Neural progenitor cell (in vitro differentiated cells): ENCODE results near the gene MDM2.

Experiments
- CTCF ChIP-seq: fragments of 200-600 bp; sonication (generic); IDR thresholded peaks from 2 replicates; pipeline ENCODE4 v1.5.1; 2017; ENCODE audit warnings: antibody characterized with exemption, mild to moderate bottlenecking
- EZH2 ChIP-seq: fragments of 200-600 bp; sonication (generic); IDR thresholded peaks from 2 replicates; pipeline ENCODE4 v1.6.1; 2017; ENCODE audit warnings: antibody characterized with exemption, mild to moderate bottlenecking, moderate library complexity

DNA sequence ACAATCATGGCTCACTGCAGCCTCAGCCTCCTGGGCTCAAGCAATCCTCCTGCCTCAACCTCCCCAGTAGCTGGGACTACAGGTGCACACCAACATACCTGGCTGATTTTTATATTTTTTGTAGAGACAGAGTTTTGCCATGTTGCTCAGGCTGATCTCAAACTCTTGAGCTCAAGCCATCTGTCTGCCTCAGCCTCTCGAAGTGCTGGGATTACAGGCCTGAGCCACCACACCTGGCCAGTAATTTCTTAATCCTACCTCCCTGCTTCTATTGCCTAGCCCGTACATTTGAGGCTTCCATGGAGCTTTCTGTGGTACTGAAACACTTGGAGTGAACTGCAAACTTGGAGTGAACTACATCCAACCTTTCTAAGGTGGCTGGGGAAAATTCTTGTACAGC is 41.3 kb upstream of the MDM2 start:
- TF ChIP-seq EZH2 = no peak
- TF ChIP-seq CTCF = no peak
